Stimulated activated CD8-positive, alpha-beta memory T cell treated with anti-CD3 and anti-CD28 coated beads, Interleukin-12 subunit alpha, Interleukin-12 subunit beta, amount 100 ng/mL, for 1 hour (primary cell): Measurements from ENCODE around the gene ZBTB16.

Source experiments
- DNase-seq: peaks from one replicate; pipeline ENCODE4 v3.0.0-alpha.2; 2020; ENCODE audit warnings: low read depth

ZBTB16 gene

DNA sequence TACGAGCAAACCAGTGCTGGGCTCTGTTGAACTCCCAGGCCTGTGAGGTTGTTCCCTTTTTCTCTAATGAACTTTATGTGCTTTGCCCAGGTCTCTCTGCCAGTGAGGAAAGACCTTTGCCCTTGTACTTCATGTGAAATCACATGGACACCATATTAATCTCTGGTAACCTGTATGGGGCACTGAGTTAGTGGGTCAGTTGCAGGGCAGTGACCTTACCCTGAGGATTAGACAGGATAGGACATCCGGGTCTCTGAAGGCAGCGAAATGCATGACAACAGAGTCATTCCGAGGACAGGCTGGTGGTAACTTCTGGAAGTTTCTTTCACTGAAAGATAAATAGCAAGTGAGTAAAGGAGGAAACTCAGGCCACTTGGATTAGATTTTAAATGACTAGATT lies 93.7 kb downstream of the ZBTB16 start:
- DNase-seq, result no peak

DNA sequence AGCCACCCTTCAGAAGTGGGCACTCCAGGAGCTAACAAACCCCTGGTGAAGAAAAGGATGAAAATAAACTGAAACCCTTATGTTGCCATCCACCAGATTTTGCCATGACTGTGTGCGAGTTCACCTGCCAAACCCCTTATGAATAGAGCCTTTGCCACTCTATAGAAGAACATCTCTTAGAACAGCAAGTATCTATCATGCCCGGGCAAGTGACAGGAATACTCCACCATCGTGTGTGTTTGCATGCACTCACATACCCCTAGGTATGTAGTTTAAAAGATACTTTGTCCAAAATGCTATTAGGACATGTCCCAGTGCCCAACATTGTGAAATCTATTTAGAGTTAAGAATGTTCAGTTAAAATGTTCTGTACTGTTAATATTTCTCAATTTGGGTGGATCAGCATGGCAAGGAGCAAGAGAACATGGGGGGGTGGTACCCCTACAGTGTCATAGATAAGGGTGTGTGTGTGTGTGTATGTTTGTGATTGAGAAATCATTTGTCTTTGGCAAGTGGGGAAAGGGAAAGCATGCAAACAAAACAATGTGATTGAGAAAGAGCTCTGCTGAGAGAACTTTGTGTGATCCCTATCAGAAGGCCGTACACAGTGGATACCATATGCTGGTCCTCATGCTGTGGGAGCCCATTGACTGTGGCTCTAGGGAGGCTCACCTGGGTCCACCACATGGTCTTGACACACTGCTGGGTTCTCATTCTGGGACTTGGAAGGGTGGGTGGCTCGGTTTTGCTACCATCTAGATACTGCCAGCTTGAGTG lies 94.9 kb downstream of the ZBTB16 start:
- DNase-seq, result no peak

DNA sequence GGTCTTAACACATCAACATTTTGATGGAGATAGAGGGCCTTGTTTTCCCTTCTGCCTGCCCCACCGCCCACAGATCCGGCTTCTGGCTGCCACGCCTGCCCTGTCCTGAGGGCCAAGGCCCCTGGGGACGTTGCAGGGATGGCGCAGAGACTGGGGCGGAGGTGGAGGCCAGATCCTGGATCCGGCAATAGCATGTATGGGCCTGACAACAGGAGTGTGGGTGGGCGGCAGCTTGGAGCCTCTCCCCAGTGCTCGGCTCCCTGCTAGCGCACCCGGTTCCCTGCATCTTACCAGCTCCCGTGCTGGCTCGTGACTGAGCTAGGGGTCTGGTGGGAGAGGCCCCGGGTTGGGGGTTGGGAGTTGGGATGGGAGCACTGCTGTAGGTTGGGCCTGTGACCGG lies 95.6 kb downstream of the ZBTB16 start:
- no peak for DNase-seq

DNA sequence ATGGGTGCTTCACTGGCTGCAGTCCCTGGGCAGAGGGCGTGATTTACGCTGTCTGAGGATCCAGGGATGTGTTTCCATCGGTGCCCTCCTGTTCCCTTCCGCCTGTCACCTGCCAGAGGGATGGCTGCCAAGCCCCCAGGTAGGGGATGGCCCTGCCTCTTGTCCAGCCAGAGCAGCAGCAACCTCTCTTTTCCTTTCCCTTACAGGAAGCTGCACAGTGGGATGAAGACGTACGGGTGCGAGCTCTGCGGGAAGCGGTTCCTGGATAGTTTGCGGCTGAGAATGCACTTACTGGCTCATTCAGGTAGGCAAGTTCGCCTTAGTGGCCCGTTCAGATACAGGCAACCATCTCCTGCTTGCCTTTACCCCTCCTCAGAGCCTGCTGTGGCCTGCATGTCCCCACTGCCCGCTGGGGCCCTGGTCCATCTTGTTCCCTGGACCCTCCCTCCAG lies 96.6 kb downstream of the ZBTB16 start:
- DNase-seq, result no peak

DNA sequence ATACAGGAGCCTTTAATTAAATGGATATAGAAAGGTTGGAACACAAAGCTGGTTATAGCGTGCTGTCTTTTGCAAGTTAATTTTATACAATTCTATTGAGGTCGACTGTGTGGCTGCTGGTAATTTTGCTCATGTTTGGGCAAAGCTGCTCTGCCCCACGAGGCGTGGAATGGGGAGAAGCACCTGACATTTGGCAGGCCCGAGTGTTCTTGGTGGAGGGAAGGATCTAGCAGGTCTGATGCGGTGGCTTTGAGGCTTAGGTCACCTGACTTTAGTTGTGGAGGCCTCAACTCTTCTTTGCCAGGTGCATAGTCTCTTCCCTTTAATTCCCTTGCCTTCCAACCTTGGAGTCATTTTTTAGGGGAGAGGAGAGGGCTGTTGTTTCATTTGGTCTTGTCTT lies 97.3 kb downstream of the ZBTB16 start:
- no peak for DNase-seq

DNA sequence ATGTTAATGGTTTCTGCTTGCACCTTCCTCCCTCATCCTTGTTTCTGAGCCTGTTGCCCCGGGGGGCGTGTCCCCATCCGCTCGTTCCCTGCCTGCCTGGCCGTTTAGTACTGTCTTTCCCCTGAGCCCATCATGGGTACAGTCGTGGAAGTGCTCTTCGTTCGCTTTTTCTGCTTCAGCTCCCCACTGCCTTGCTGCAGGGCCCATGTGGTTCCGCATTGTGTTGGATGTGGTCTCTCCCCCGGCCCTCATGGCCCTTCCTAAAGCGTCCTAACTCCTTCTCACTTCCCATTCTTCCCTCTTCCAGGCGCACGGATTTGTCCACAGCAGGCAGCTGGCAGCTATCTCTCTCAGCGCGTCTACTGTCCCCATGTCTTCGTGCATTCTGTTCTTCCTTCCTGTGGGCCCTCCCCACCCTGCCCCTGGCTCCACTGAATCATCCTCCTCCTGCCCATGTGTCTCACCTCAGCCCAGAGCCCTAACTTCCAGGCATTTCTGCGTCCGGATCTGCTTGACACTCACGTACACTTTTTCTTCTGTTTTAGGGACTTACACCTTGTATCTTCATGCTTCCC lies 98.1 kb downstream of the ZBTB16 start:
- no peak for DNase-seq

DNA sequence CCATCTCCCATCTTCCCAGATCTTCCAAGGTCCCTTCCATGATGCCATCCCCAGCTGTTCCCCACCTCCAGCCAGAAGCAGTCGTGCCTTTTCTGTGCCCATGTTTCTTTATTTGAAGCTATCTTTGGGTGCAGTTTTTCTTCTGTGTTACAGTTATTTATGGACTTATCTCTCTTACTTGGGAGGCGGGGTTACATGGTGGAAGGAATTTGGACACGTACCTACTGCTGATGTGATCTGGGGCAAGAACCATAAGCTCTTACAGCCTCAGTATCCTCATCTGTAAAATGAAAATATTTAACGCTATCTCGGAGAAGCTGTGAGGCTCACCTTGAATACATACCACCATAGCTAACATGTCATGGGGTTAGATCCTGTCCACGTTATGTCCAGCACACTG lies 98.9 kb downstream of the ZBTB16 start:
- no peak for DNase-seq

DNA sequence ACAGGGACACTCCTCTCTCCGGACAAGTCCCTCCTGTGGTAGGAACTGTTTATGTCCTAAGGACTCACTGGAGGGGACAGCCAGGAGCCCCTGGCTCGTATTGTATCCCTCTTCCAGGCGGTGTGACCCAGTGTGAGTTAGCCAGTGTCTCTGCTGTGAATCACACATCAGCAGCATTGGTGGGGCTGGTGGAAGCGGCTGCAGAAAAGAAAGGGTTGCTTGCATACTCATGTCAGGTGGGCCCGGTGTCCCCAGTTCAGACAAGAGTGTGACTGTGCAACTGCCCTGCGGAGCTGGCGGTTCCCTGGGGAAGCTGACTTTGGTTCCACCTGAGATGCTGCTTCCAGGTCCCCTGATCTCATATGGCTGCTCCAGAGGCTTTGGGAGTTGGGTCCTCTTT lies 99.4 kb downstream of the ZBTB16 start:
- DNase-seq, result no peak

DNA sequence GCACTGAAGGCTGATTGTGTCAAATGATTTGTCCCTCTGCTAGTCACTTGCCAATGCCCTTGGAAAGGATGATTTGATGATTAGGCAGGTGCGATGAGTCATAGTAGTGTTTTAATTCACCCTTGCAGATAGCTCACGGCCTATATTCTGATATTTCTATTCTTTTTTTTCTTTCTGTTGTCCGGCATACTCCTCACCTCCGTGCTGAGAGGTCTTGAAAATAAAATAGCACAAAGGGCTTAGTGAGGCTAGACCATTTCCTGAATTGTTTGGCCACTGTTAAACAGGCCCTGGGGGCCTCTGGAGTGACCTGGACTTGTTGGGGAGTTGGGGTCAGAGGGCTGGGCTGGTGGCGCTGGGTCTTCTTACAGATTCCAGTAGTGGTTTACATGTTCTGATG lies 99.8 kb downstream of the ZBTB16 start:
- no peak for DNase-seq

DNA sequence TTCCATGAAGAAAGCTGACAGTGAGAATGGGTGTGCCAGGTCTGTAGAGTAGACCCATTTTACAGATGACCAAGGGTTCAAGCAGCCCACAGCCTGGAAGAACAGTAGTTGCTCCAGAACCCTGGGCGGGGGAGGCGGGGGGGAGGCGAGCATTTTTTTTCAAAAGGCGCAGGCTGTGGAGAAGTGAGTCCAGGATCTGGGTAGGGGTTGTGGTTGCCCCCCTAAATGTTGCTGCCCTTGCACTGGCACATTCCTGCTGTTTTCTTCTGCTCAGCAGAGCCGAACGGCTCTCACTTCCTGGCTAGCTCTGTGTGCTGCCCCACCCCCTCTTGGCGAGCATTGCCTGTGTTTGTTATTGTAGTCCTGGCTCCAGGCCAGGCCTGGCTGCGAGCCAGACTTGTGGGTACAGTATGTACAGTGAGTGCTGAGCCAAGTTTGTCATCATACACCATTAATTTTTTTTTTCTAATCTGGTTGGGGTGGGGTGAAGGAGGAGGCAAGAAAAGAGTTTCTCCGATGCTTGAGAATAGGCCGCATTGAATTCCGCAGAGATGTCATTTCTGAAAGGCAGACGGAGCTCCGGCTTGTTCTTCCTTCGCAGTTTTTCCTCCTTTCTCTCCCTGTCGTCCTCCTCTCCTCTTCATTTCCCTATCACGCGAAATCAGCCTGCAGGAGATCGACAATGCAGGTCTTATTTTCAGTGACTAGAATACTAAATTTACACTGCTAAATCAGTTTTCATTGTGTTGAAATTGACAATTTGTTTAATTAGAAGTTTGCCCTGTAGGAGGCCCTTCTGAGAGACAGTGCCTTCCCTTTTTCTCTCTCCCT lies 100.5 kb downstream of the ZBTB16 start:
- peak; percentile 94 for DNase-seq

DNA sequence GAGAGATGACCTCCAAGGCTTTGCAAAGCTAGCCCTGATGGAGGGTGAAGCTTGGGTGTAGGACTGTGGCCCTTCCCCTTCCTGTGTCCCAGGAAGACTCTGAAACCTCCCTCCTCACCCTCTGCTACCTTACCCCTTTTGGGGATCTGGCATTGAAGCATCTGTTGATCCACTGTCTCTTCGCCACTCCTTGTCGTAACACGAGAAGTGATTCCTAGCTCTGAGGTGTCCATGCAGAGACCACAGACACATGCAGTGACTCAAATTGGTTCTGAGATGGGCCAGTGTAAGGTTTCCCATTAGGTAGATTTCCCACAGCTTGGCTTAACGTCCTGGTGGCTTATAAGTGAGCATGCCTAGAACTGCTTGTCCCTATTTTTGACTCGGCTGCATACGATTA lies 101.4 kb downstream of the ZBTB16 start:
- no peak for DNase-seq

DNA sequence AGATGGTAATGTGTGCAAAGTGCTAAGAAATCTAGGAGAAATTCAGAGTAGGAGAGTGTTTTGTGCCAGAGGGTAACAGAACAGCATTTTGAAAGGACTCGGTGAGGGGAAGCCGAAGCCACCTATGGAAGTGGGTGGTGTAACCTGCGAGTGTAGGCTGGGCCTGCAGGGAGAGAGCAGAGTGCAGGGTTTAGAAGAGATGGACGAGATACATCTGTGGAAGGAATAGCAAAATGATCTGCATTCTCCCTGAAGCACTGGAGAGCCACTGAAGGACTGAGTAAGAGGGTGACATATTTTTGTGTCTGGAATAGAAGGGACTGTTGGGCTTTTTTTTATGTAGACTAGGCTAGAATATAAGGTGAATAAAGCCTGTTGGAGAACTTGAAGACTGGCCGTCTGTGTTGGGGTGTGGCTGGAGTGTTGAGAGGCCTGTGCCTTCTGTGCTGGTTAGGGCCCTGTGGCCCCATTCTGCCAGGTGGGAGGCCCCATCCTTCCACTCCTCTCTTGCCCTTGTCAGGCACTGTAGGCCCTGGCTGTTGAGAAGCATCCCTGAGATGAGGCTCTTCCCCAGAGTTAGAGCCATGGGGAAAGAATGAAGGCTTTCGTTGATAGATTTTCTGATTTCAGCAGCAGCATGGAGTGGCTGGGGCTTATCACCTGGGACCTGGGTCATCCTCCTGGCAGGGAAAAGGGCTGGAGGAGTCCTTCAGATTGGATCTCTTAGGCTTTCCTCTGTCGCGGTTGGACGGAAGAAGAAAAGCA lies 102.2 kb downstream of the ZBTB16 start:
- DNase-seq, result no peak

DNA sequence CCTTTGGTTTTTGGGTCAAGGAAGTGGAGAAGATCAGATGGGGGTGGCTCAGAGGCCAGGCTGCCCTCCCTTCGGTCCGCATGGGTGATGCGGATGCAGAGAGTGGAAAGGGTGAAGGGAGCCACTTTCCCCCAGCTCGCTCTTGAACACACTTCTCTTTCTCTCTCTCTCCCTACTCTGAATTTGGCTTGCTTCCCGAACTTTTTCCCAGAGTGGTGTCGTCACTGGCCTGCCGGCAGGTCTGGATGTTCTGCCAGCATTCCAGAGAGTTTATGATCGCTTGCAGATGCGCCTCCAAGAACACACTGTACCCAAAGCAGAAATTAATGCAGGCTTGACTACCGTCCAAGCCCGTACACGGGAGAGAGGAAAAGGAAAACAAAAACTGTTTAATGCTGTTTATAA lies 103.2 kb downstream of the ZBTB16 start:
- no peak for DNase-seq

DNA sequence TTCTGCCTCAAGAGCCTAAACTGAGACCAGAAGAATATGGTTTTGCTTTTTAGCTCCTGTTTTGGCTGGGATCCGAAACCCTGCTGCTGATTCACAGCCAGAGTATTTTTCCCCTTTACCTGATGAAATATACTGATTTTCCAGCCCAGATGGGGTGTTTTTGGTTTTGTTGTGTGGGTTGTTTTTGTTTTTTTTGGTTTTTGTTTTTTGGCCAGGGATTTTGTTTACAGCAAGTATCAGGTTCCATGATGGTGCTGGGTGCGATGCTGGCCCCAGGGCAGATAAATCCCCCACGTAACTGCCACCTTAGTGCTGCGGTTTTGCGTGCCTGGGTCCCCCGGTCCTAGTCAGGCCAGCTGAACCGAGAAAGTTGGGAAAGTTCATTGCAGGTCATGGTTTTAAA lies 103.7 kb downstream of the ZBTB16 start:
- DNase-seq, result no peak

DNA sequence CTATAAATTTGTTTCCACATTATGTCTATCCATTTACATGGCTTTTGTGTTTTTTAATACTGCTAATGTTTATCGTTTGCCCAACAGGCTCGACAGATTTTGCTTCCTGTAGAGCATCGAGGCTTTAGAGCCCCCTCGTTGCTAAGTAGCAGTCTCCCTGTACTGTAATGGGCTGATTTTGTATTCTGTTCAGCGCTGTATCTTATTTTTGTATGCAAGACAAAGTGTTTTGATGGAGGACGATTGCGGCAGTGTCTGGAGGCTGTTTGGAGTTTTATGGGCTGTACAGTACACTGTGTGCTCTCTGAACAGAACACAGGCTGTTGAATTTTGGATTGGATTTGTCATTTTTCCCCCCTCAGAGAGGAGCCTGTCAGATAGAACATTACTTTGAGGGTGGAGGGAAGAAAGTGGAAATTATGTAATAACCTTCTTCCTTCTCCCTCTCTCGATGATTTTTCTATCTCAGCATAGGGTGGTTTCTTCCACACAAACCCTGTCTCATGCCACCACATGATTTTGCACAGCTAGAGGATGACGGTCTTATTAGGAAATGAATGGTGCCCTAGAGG lies 104.4 kb downstream of the ZBTB16 start:
- no peak for DNase-seq

DNA sequence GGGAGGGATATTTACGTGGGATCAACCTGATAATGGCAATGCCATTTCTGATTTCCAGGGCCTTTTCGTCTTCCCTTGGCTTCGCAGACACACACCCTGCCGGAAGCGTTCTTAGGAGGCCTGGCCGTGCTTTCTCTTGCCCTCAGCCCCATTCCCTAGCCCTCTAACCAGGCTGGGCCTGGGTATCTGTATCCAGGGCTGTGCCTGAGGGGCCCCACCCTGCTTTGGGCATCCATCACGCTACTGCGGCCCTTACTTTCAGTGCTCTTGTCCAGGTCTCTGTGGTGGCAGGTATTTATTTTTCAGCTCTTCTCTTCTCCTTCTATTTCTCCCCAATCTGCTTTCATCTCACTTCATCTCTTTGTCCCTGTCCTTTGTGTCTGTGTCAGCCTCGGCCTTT lies 105.0 kb downstream of the ZBTB16 start:
- no peak for DNase-seq

DNA sequence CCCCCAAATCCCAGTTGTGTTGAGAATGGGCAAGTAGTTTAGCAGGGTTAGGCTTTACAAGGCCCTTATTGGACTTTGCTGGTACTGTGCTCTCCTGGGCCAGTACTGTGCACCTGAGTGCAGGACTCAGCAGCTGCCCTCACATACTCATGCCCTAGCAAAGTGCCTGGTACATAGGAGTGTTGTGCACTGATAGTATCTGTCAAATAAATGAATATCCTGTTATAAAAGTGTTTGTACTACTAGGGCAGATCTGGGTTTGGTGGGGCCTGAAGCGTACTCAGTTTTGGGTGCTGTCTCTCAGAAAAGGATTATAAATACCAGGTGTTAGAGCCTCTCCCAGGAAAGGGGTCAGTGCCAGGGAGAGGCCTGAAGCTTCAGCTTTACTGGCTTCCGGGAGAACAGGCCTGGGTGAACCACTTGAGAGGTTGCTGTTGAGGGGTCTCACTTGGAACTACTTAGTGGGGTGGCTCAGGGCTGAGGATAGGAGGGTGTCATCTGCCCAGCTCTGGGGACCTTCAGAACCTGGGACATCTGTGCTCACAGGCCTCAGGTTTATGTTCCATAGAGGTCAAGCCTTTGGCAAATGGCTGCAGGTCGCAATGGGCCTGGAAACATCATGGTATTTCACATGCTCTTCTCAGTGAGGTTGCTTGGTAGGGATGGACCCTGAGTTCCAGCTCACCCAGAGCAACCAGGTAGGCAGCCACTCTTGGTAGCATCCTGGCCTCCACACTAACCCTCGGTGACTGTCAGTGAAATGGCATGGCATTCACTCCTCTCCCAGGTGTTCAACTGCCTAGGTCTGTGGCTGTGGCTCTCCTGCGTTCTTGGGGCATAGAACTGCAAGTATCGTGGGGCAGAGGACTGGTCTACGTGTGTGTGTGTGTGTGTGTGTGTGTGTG lies 106.1 kb downstream of the ZBTB16 start:
- DNase-seq, result no peak

DNA sequence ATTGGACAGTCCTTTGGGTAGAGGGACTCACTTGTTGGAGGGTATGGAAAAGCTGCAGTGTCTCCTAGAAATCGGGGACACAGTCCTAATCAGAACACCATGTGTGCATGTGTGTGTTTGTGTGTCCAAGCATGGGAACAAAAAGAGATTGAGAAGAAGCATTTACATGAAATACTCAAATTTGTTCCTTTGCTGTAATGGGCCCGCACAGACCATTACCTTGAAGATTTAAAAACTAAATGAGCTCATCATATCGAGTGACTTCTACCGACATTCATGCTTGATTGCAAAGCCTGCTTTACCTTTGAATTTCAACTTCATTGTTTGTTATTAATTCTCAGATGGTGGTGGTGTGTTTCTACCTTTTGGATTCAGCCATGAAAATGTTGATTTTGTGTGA lies 106.9 kb downstream of the ZBTB16 start:
- no peak for DNase-seq

DNA sequence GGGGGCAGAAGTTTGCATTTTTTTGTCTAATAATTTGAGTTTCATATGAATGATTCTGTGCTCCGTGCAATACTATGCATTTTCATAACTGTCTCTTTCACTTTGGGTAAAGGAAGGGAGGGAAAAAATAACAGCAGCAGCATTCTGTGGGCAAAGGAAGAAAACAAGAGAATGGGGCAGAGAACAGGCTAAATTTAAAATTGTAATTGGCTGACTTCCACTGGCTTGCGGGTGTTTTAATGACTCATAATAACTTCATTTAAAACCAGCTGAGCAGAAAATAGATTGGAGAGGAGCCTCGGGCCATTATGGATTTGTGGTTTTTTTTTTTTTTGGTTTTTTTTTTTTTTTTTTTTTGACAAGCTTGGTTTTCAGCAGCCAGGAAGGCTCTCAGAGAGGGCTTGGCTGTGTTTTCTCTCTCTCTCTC lies 107.4 kb downstream of the ZBTB16 start:
- DNase-seq, result no peak

DNA sequence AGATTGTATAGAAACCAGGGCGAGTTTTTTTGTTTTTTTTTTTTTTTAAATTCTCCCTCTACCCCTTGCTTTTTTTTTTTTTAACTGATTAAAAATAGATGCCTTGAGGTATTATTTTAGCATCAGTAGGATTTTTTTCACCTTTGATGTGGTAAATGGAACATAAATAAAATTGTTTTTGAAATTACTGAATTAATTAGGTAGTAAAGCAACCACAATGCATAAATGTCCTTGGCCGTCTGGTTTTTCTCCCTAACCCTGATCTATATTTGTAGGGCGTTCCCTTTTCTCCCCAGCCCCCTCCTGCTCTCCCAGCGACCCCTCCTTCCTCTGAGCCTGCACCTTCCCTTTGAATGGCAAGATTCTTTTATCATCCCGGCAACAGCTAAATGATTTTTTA lies 107.8 kb downstream of the ZBTB16 start:
- no peak for DNase-seq
